SHP77 treated with DMSO at 0.1 percent for 48 hours (cell line): Measurements from ENCODE around the gene PSG3.
"Not testable (repeated sequence)": the region's sequence is repeated elsewhere in the genome, so short reads cannot be mapped to it uniquely, and the experiment has no call there.

Experiments used
- DNase-seq: peaks from one replicate; lab custom pipeline; 2025; lab: John Stamatoyannopoulos, UW

The PSG3 gene

DNA sequence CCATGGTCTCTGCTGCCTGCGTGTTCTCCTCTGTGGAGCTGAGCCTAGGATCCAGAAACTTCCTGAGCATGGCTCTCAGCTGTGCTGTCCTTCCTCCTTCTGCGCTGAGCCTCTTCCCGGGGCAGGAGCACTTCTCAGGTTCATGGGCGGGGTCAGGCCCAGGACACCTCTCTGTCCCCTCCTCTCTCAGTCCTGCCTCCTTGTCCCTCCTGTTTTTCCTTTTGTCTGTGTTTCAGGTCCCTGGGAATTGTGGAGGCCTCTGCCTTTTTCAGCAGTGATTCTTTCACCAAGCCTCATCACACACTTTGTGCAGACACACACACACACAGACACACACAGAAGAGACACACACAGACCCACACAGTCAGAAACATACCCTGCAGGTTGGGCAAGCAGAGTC lies at the start of gene PSG3:
TSS of gene PSG3 (minus strand) at position 101 of the 400 bp plus-strand sequence. CDS start at position 4, 97 bp downstream.
- not testable (repeated sequence) for DNase-seq

DNA sequence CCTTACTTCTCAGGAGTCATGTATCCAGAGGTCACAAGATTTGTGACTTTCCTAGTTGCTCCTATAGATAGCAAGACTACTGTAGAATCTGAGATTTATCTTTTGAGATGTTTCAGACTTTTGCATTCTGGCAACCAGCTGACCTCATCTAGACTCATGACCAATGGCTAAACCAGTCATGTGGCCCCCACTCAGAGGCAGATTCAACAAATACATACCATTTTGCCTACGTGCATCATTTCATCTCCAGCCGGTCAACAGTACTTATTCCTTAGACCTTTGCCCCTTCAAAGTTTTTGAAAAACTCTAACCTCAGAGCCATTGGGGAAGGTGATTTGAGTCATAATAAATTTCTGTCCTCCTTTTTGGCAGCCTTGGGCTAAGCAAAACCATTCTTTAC lies 48.5 kb upstream of the PSG3 start:
- not testable (repeated sequence) for DNase-seq

DNA sequence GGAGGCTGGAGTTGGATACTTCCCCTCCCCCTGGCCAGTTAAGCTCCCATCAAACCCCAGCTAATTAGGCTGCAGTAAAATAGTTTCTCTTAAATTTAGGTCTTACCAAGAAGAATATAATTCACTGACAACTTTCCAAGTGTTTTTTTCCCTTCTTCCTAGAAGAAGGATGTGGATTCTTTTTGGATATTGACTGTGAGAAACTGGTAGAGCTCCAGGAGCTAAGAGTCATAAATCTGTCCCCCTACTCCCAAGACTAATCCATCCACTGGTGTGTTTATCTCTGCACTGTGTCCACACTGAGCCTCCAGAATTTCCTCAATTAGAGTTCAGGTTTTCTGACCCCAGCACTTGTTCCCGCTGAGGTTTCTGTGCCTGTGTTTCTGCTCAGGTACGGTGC lies 47.5 kb upstream of the PSG3 start:
- not testable (repeated sequence) for DNase-seq

DNA sequence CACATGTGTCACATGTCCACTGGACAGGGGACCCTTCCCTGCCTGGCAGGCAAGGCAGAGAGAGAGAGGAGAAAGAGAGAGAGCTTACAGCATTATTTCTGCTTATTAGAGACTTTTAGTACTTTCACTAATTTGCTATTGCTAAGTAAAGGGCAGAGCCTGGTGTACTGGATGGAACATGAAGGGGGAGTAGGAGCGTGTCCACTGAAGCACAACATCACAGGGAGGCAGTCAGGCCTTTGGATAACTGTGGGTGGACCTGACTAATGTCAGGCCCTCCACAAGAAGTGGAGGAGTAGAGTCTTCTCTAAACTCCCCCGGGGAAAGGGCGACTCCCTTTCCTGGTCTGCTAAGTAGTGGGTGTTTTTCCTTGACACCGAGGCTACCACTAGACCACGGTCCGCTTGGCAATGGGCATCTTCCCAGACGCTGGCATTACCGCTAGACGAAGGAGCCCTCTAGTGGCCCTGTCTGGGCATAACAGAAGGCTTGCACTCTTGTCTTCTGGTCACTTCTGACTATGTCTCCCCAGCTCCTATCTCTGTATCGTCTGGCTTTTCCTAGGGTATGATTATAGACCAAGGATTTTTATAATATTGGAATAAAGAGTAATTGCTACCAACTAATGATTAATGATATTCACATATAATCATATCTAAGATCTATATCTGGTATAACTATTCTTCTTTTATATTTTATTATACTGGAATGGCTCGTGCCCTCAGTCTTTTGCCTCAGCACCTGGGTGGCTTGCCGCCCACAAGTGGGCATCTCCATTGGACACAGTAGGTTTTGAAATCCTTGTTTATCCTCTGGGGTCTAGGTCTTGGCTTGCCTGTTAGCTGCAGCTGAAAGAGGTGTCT lies 36.7 kb upstream of the PSG3 start:
- not testable (repeated sequence) for DNase-seq

DNA sequence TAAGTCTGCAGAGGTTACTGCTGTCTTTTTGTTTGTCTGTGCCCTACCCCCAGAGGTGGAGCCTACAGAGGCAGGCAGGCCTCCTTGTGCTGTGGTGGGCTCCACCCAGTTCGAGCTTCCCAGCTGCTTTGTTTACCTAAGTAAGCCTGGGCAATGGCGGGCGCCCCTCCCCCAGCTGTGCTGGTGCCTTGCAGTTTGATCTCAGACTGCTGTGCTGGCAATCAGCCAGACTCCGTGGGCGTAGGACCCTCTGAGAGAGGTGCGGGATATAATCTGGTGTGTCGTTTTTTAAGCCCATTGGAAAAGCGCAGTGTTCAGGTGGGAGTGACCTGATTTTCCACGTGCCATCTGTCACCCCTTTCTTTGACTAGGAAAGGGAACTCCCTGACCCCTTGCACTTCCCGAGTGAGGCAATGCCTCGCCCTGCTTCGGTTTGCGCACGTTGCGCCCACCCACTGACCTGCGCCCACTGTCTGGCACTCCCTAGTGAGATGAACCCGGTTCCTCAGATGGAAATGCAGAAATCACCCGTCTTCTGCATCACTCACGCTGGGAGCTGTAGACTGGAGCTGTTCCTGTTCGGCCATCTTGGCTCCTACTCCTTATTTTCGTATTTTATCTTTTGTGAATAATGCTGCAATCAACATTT lies 34.4 kb upstream of the PSG3 start:
- DNase-seq: not testable (repeated sequence)

DNA sequence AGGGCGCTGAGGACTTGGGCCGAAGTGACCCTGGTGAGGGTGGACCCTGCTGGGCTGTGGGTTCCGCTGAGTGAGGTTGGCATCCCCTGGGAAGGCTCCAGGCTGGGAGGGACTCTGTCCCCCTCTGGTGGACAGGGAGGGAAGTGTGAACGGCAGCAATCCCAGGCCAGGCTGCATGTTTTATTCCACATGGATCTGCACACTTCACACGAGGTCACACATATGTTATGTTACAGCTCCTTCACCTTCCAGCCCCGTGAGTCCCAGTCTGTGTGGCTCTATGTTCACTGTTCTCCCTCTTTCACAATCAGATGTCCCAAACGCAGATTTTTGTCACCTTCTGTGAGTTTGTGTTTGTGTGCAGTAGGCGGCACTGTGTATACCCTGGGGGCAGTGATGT lies 27.0 kb upstream of the PSG3 start:
- not testable (repeated sequence) for DNase-seq

DNA sequence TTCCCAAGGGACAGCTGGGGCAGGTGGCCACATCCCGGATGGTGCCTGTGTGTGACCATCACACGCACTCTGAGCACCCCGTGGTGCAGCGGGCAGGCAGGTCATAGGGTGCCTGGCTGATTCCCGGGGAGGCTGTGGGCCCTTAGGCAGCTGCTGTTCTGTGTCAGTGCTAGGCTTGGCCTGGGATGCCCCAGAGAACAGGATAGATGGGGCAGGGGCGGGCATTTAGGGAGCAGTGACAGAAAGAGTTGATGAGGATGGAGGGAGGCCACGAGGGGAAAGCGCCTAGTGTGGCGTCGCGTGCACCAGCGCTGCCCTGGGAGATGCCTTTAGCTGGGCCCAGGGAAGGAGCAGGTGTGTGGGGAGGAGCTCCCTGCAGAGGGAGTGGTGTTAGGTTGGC lies 26.6 kb upstream of the PSG3 start:
- DNase-seq: not testable (repeated sequence)

DNA sequence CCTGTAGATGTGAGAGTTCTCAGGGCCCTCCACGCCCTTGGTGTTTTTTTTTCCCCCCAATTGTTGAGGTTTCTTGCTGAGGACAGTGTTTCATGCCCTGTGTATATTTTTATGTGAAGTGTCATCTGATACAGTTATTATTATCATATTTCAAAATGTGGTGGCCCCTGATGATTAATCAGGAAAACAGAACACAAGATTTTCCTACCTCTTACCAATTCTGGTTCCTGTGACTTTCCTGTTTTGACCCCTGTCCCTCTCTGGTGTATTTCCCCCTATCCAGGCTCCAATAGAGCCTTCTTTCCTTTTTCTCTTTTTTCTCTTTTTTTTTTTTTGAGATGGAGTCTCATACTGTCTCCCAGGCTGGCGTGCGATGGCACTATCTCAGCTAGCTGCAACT lies 24.6 kb upstream of the PSG3 start:
- DNase-seq: no peak

DNA sequence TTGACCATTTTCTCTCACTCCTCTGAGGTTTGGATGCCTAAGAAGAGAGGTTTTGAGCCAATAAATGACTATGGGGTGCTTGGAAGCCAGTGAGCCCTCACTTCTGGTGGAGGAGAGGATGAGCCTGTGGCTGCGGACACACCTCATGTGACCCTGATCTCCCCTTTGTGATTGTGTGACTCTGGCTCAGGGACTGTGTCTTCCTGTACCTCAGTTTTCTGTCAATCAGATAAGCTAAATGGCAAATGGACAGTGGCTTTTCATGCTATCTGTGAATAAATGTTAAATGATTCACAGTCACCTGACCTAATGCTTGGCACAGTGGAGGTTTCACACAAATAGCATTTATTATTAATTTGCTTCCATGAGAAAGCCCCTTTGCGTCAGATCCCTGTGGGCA lies 22.5 kb upstream of the PSG3 start:
- no peak for DNase-seq

DNA sequence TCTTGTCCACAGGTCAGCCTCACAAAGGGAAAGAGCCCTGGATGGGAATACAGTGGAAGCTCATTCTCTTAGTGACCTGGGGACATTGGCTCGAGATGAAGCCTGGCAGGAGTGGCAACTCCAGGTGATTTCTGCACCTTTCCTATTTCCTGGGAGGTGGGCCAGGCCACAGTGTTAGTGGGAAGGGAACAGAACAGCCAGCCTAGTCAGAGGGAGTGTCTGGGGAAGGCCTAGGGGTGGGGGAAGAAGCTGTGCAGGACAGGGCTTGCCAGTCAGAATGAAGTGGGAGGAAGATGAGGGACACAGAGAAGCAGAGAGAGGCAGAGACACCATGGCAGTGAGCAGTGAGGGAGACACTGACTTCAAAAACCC lies 21.6 kb upstream of the PSG3 start:
- not testable (repeated sequence) for DNase-seq

DNA sequence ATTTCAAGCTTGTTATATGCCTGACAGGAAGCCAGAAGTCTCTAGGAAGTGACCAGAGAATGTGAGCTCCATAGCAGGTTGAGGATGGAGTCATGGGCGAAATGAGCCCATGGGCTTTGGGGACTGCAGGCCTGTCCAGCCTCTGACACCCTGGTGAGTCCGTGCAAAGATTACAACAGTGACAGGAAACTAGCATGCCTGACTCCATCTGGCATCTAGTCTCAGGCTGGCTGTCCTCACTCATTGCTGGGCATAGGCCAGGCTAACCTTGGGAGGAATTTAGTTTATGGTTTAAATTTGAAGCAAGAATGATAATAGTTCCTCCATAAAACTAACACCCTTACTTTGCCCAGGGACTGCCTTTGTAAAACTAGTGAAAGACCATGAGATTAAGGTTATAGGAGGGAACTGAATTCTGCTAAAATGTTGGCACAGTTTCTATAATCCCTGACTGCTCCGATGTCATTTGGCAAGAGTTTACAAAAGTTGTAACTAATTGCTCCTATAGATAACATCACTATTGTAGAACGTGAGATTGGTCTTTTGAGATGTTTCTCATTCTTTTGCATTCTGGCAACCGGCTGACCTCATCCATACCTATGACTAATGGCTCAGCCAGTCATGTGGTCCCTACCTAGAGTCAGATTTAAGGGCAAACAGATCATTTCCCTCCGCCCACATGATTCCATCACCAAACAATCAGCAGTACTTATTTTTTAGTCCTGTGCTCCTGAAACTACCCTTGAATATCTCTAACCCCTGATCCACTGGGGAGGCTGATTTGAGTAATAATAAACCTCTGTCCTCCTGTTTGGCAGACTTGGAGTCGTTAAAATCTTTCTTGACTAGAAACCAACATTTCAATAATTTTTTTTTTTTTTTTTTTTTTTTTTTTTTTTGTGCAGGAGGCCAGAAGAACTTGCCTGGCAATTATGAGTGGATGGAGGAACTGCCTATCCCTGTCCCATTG lies 21.0 kb upstream of the PSG3 start:
- DNase-seq: not testable (repeated sequence)

DNA sequence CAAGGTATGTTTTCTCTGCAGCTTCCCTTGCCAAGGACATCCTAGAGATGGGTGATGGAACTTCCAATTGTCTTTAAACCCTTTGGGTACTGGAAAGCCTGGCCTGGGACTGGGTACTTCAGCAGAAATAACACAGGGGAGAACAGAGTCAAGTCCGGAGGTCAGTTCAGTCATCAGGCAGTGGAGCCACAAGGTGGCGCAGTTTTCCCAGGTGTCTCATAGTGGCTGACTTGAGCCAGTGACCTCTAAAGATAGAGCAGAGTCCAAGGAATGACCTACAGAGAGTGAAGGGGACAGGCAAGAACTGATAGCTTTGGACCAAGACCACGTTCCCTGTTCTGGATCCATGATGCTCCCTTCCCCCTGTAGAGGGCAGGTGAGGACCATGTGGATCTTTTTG lies 18.4 kb upstream of the PSG3 start:
- DNase-seq: not testable (repeated sequence)

DNA sequence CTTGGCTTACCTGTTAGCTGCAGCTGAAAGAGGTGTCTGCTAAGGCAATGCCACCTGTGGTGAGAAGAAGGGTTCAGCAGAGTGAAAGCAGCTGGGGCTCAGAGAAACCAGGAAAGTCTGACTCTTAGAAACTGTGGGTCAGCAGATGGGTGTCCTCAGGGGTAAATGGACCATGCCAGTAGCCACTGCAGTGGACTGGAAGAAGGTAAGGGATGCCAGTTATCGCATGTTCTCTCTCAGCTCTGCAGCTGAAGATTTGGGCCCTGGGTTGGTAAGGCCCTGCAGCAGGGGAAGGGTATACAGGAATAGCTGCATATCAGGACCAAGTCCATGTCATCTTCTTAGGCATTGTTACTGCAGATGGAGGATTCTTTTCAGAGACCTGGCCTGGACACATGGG lies 12.0 kb upstream of the PSG3 start:
- DNase-seq: not testable (repeated sequence)

DNA sequence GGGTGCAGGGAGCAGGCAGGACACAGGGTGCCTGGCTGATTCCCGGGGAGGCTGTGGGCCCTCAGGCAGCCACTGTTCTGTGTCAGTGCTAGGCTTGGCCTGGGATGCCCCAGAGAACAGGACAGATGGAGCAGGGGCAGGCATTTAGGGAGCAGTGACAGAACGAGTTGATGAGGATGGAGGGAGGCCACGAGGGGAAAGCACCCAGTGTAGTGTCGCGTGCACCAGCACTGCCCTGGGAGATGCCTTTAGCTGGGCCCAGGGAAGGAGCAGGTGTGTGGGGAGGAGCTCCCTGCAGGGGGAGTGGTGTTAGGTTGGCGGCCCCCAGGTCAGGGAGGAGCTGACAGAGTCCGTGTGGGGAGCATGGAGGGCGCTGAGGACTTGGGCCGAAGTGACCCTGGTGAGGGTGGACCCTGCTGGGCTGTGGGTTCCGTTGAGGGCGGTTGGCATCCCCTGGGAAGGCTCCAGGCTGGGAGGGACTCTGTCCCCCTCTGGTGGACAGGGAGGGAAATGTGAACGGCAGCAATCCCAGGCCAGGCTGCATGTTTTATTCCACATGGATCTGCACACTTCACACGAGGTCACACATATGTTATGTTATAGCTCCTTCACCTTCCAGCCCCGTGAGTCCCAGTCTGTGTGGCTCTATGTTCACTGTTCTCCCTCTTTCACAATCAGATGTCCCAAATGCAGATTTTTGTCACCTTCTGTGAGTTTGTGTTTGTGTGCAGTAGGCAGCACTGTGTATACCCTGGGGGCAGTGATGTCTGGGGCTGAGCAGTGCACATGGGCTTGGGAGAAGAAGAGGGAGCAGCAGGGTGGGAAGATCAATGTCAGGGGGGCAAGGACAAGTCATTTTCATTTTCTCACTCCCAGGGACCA lies 1.7 kb upstream of the PSG3 start:
- DNase-seq: not testable (repeated sequence)

DNA sequence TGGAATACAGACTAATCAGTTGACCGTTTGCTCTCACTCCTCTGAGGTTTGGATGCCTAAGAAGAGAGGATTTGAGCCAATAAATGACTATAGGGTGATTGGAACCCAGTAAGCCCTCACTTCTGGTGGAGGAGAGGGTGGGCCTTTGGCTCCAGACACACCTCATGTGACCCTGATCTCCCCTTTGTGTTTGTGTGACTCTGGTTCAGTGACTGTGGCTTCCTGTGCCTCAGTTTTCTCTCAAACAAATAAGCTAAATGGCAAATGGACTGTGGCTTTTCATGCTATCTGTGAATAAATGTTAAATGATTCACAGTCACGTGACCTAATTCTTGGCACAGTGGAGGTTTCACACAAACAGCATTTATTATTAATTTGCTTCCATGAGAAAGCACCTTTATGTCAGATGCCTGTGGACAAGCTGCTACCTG lies 2.7 kb downstream of the PSG3 start:
- DNase-seq: not testable (repeated sequence)

DNA sequence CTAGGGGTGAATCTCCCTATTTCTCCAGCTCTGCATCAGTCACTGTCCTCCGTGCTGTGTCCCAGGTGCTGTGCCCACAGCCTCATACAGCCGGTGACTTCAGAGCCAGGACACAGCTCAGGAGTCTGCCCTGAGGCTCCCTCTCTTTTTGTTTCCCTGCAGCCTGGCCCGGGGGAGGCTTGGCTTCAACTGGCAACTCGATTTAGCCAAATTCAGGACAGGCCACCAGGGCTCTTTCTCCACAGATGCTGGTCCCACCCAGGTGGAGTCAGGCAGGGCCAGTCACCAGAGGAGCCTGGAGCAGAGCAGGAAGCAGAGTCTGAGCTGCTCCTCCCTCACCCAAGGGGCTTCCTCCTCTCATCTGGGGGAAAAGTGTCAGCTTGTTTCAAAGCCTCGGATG lies 11.9 kb downstream of the PSG3 start:
- DNase-seq: not testable (repeated sequence)

DNA sequence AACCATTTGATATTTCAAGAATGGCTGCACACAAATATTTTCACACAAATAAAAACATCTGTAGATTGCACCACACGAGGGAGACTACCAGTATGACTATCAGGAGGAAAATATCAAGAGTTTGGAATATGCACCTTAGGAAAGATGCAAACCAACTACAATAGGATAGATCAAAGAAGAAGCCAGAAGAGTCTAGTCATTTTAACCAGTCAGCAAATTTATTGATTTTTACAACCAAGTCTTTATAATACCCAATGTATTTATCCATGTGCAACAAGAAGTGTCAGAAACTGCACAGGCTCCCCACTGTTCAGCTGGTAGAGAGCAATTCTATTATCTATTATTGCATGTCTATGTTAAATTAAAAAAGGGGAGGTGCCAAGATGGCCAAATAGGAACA lies 26.3 kb downstream of the PSG3 start:
- DNase-seq: not testable (repeated sequence)

DNA sequence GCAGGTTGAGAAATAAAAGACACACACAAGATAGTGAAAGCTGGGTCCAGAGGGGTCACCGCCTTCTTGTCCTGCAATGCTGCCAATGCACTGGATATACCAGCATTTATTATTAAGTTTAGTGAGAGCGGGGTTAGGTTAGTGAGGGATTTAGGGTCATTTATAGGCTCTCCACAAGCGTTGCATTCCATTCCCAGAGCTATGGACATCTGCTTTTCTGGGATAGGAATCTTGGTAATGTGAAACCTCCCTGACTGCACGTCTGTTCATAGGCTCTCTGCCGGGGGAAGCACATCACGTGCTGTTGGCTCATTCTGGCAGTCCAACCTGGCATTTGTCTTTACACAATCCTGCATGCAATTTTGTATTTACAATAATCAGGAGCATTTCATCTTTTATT lies 27.5 kb downstream of the PSG3 start:
- not testable (repeated sequence) for DNase-seq

DNA sequence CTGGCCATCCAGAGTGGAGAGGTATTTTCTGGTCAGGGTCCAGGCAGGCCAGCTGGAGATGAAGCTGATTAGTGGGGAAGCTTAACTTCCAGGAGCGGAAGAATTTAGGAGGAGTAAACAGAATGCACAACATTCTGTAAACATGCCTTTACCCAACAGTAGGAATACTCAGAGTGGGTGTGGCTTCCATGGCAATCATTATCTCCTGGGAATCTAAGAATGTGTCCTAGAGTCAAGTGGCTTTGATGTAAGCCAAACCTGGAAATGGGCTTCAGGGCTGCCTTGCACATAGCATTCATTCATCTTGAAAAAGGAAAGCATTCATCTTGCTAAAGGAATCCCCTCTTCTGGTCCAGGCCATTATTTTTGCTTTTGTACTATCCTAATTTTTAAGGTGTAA lies 29.3 kb downstream of the PSG3 start:
- not testable (repeated sequence) for DNase-seq

DNA sequence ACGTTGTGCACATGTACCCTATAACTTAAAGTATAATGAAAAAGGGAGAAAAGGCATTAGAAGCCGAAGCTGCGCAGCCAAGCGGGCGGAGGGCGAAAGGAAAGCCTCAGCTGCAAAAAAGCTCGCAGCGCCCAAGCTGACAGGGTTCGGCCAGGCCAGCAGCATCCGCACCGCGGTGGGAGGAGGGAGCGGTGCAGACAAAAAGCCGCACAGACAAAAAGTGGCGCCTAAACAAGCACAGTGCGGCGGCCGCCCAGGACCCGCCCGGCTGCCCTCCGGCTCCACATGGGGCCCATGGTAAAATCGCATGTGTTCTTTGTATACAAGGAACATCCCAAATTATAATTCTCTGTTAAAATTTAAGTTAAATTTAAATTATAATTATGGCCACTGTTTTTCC lies 42.4 kb downstream of the PSG3 start:
- no peak for DNase-seq
